Measurements from ENCODE around the gene SLC25A17. TPM values are rescaled to one million over a fixed set of nuclear protein-coding genes. Genes with fewer than 3 reads are reported as not detected.

Gene SLC25A17
- polyA plus RNA-seq, 4 donors: 8.1 to 18.5 (median 11.0) TPM

Other genes with a start within 250 kb of the SLC25A17 start
- gene MRTFA, start 182.6 kb downstream of the SLC25A17 start, polyA plus RNA-seq: 10 to 100 TPM; 11.9 to 20.0 (median 14.1) TPM
- gene MCHR1, start 139.9 kb downstream of the SLC25A17 start, polyA plus RNA-seq: under 1 TPM in 2 of 4 donors, not detected in 2; 0.04 to 0.39 TPM
- 100 to 1,000 TPM in 3 of 4 donors, 10 to 100 TPM in 1; 69.6 to 585 (median 127) TPM for gene ST13, start 37.3 kb upstream of the SLC25A17 start, polyA plus RNA-seq
- gene XPNPEP3, start 37.8 kb upstream of the SLC25A17 start, polyA plus RNA-seq: 10 to 100 TPM in 1 of 4 donors, 1 to 10 TPM in 2, under 1 TPM in 1; 0.89 to 11.9 (median 2.6) TPM
- gene DNAJB7, start 42.8 kb upstream of the SLC25A17 start, polyA plus RNA-seq: 1 to 10 TPM in 1 of 4 donors, under 1 TPM in 3; 0.25 to 1.6 (median 0.72) TPM
- gene RBX1, start 132.0 kb upstream of the SLC25A17 start, polyA plus RNA-seq: 10 to 100 TPM; 38.7 to 87.4 (median 67.9) TPM